HL-60 (cell line): Measurements from ENCODE around the gene TMEM198.

Source experiments
- POLR2AphosphoS5 ChIP-seq: IDR thresholded peaks from 2 replicates; pipeline ENCODE4 v1.6.1; 2012; ENCODE audit warnings: low read depth
- REST ChIP-seq: IDR thresholded peaks from 2 replicates; pipeline ENCODE4 v1.6.1; 2012; ENCODE audit warnings: low read depth; ENCODE audit not compliant: insufficient replicate concordance

- TF ChIP-seq REST (no peak), POLR2AphosphoS5 (no peak)
Observed at GRCh38 chr2:219567791-219568361, 24.0 kb downstream of the TMEM198 start.
